ENCODE data around the gene GJA9. TPM values are rescaled to one million over a fixed set of nuclear protein-coding genes. Genes with fewer than 3 reads are reported as not detected.

GJA9 gene
- total and polyA plus RNA-seq, 2 of the 4 experiments (the other 2 are of a cell fraction) = not detected

GRCh38 chr1:38888423-38889333 is 7.3 kb upstream of the GJA9 start:
- no peak overlapping the region for H2BK120ac ChIP-seq (ENCODE audit: low read depth, low read length)
- no peaks in the 10 kb centered on the region for H3K36me3 ChIP-seq (ENCODE audit: control insufficient read depth, insufficient read depth, low read length)
- H3K4ac ChIP-seq (ENCODE audit: low read depth, low read length) = no peak overlapping the region
- ATAC-seq (ENCODE audit: low read depth) (no peak), DNase-seq (no peak)
- H3K4me3 ChIP-seq (ENCODE audit: insufficient read depth, low read depth, low read length) = no peak overlapping the region
- H3K27me3 ChIP-seq (ENCODE audit: control insufficient read depth, insufficient read depth, low read length) = no peaks in the 10 kb centered on the region
- H3K56ac ChIP-seq (ENCODE audit: extremely low read depth, insufficient read depth, low read length) = no peak overlapping the region
- H3K18ac ChIP-seq (ENCODE audit: low read depth, low read length) = no peak overlapping the region
- H3K9ac ChIP-seq (ENCODE audit: low read depth, low read length) = no peak overlapping the region
- no peaks in the 10 kb centered on the region for H3K79me1 ChIP-seq (ENCODE audit: low read depth in 1 of 2, low read length in 2 of 2)
- ChIA-PET POLR2A (ENCODE audit: unreplicated experiment) (no interaction called here), CTCF (interaction anchor here (0.9 kb wide), 1 partner anchor 10 kb away, joined by 3 read pairs; no protein-coding TSS in a partner anchor)
- 73% methylated on average over 3 of the region's 9 CpGs; no CpG with 5 or more reads in 1 of the 2 experiments for WGBS, 2 experiments (ENCODE audit: extremely low coverage in 2 of 2, insufficient read length in 1 of 2)
- H2BK20ac ChIP-seq (ENCODE audit: low read depth, low read length) = no peak overlapping the region
- intact Hi-C loops (cut with micrococcal nuclease) (no loop called here), in situ Hi-C loops (cut with MboI; ENCODE audit: low sequenced_read_pairs) (no loop called here), dilution Hi-C loops (cut with HindIII; ENCODE audit: low sequenced_read_pairs, unreplicated experiment) (no loop called here)
- H3K14ac ChIP-seq (replicated peaks; ENCODE audit: low read depth, low read length) = no peak overlapping the region
- H3K9me3 ChIP-seq (ENCODE audit: control insufficient read depth, insufficient read depth, low read length) = no peaks in the 10 kb centered on the region
- no peak overlapping the region for H4K5ac ChIP-seq (ENCODE audit: low read depth, low read length)
- no peak overlapping the region for H2AK5ac ChIP-seq (ENCODE audit: low read depth, low read length)
- H2AK9ac ChIP-seq (replicated peaks; ENCODE audit: low read depth, low read length, poor library complexity) = no peak overlapping the region
- BruUV-seq (replicated peaks) = no TSS peak
- no peak overlapping the region for H3K27ac ChIP-seq (ENCODE audit: insufficient read depth, low read length)
- H2BK15ac ChIP-seq (ENCODE audit: low read depth, low read length) = no peak overlapping the region
- no peak overlapping the region for H3K23ac ChIP-seq (ENCODE audit: low read depth, low read length)
- no peaks in the 10 kb centered on the region for H3K4me1 ChIP-seq (ENCODE audit: control insufficient read depth, insufficient read depth, low read length)
- H4K8ac ChIP-seq (ENCODE audit: low read depth in 2 of 2, low read length in 2 of 2) = no peak overlapping the region
- H3K9me1 ChIP-seq (ENCODE audit: insufficient read depth, low read length) = no peaks in the 10 kb centered on the region
- H3K4me2 ChIP-seq (ENCODE audit: low read depth, low read length) = no peak overlapping the region
- no peak overlapping the region for H2AFZ ChIP-seq (replicated peaks; ENCODE audit: low read length, poor library complexity)
- no peak for TF ChIP-seq RAD21 (IDR thresholded peaks at IDR 0.05; ENCODE audit: low read length)
- H2BK5ac ChIP-seq (ENCODE audit: low read depth, low read length, poor library complexity, severe bottlenecking) = no peak overlapping the region
- H4K20me1 ChIP-seq (ENCODE audit: insufficient read depth, low read length) = no peaks in the 10 kb centered on the region
- H4K91ac ChIP-seq (ENCODE audit: insufficient read depth, low read depth, low read length) = no peak overlapping the region
